Inflammatory macrophage treated with lipopolysaccharide for 1 hour (primary cell): Measurements from ENCODE around the gene MACROD2.

Experiments used
- DNase-seq, 2 donors: peaks; one replicate each; pipeline ENCODE4 v3.0.0-alpha.2; 2020 to 2022

Gene MACROD2

GRCh38 chr20:15919118-15919517 is 1923.8 kb downstream of the MACROD2 start:
- no peak for DNase-seq

- no peak for DNase-seq
Observed at GRCh38 chr20:15921930-15922329, 1926.6 kb downstream of the MACROD2 start.

GRCh38 chr20:15922556-15922955 is 1927.2 kb downstream of the MACROD2 start:
- no peak for DNase-seq

- DNase-seq = peak in 1 of 2 donors; percentile 2
Observed at GRCh38 chr20:15923030-15923776, 1927.9 kb downstream of the MACROD2 start.

GRCh38 chr20:15924556-15924955 is 1929.2 kb downstream of the MACROD2 start:
- DNase-seq = no peak

GRCh38 chr20:15925376-15925775 is 1930.1 kb downstream of the MACROD2 start:
- DNase-seq = no peak

GRCh38 chr20:15927893-15928650 is 1932.8 kb downstream of the MACROD2 start:
- DNase-seq = no peak

- no peak for DNase-seq
Observed at GRCh38 chr20:15928946-15929345, 1933.6 kb downstream of the MACROD2 start.

- DNase-seq = no peak
Observed at GRCh38 chr20:15930311-15931305, 1935.3 kb downstream of the MACROD2 start.

- no peak for DNase-seq
Observed at GRCh38 chr20:15931897-15932296, 1936.6 kb downstream of the MACROD2 start.

GRCh38 chr20:15937179-15937578 is 1941.9 kb downstream of the MACROD2 start:
- no peak for DNase-seq

GRCh38 chr20:15938847-15939246 is 1943.5 kb downstream of the MACROD2 start:
- DNase-seq = no peak

GRCh38 chr20:15940127-15940526 is 1944.8 kb downstream of the MACROD2 start:
- no peak for DNase-seq

GRCh38 chr20:15942130-15942529 is 1946.8 kb downstream of the MACROD2 start:
- no peak for DNase-seq

GRCh38 chr20:15945289-15945688 is 1950.0 kb downstream of the MACROD2 start:
- peak; percentile 29 to 42 for DNase-seq

- DNase-seq = no peak
Observed at GRCh38 chr20:15949391-15949790, 1954.1 kb downstream of the MACROD2 start.

- DNase-seq = peak in 1 of 2 donors; percentile 13
Observed at GRCh38 chr20:15951658-15952057, 1956.3 kb downstream of the MACROD2 start.

GRCh38 chr20:15958142-15958541 is 1962.8 kb downstream of the MACROD2 start:
- DNase-seq = no peak

- no peak for DNase-seq
Observed at GRCh38 chr20:15965165-15965564, 1969.8 kb downstream of the MACROD2 start.

- no peak for DNase-seq
Observed at GRCh38 chr20:15967334-15967733, 1972.0 kb downstream of the MACROD2 start.

GRCh38 chr20:15976047-15976736 is 1980.9 kb downstream of the MACROD2 start:
- DNase-seq = no peak

GRCh38 chr20:15977026-15977425 is 1981.7 kb downstream of the MACROD2 start:
- no peak for DNase-seq
